ENCODE results near the gene CD109.
A peak's percentile ranks its signal among the peaks of the same experiment; 100 is the strongest.

CD109 gene

GRCh38 chr6:73732845-73733675, 37.1 kb downstream of the CD109 start:
- H3K27ac ChIP-seq = no peak overlapping the region
- TF ChIP-seq CTCF (IDR thresholded peaks at IDR 0.05) = peak; percentile 91
- no peak for TF ChIP-seq ZFX (IDR thresholded peaks at IDR 0.05; ENCODE audit: borderline replicate concordance)

GRCh38 chr6:73733791-73734190, 37.8 kb downstream of the CD109 start:
- H3K27ac ChIP-seq = no peak overlapping the region
- TF ChIP-seq CTCF (IDR thresholded peaks at IDR 0.05) (no peak), ZFX (IDR thresholded peaks at IDR 0.05; ENCODE audit: borderline replicate concordance) (no peak)

DNA sequence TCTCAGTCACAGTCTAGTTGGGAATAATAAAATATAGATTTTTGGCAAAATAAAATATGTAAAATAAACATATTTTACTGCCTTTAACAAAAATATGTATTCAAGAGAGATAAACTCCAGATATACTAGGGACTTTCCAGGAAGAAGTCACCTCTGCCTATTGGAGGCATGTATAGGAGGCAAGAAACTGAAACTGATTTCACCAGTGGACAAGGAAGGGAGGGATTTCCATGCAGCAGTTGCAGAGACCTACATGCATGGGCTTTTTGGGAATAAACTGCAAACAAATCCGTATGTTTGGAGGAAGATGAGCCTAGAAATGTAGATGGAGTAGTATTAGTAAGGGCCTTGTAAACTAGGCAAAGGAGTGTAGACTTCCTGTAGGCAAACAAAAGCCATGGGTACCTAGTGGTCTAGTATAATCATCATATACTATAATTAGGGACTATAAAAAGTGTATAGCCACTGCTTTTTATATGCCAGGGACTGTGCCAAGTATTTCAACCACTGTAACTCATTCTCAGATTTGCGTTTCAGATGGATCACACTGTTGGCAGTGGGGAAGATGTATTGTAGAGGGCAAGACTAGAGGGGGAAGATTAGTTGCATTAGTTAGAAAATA, 38.9 kb downstream of the CD109 start:
- no peak for TF ChIP-seq CTCF (IDR thresholded peaks at IDR 0.05)
- no peak for TF ChIP-seq ZFX (IDR thresholded peaks at IDR 0.05; ENCODE audit: borderline replicate concordance)

DNA sequence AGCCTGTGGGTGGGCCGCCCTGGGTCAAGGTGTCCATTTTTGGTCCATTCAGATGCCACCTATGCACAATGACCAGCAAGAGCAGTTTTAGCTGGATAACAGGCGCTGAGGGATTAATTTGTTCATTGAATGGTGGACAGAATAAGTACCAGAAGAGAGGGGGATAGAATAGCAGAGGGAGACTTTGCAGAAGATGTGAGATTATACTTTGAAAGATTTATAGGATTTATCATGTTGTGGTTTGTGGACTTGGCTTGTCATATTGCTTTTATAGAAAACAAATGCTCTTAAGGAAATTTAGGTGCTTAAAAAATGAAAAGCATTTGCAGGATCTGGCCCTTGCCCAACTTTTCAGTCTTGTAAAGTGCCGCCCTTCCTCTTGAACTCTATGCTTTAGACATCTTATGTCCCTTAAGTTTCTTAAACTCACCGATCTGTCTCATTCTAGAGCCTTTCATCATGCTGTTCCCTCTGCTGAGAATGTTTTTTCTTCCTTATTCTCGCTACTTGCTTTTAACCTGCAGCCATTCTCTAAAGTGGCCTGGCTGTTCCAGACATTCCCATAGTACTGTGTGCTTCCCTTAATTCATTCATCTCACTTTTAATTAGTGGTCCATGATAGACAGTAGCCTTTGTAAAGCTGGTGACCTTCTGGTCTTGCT, 42.5 kb downstream of the CD109 start:
- TF ChIP-seq CTCF (IDR thresholded peaks at IDR 0.05) (no peak), ZFX (IDR thresholded peaks at IDR 0.05; ENCODE audit: borderline replicate concordance) (no peak)
- no peak overlapping the region for H3K27ac ChIP-seq

More for the DNA sequence above, 38.9 kb downstream of the CD109 start:
- no peak overlapping the region for H3K27ac ChIP-seq

- no peak overlapping the region for H3K27ac ChIP-seq
- peak; percentile 78 for TF ChIP-seq CTCF (IDR thresholded peaks at IDR 0.05)
- TF ChIP-seq ZFX (IDR thresholded peaks at IDR 0.05; ENCODE audit: borderline replicate concordance) = no peak
These were observed 43.1 kb downstream of the CD109 start for GRCh38 chr6:73739096-73739495.

DNA sequence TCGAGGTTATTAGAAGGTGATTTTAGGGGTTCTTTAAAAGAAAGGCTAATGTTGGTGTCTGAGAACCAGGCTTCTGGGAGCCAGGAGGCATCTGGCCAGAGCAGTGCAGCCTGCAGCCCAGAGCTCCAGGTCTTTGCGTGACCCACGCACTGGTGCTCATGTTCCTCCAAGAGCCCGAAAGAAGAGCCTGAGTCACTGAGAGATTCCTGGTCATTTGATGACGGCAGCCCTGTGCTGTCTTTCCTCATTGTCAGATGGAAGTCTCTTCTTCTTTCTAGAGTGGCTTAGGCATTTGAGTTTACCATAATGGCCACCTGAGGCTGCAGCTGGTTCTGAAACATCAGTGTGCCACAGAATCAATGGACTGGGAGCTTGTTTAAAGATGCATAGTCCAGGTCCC, 46.4 kb downstream of the CD109 start:
- H3K27ac ChIP-seq = no peak overlapping the region
- TF ChIP-seq ZFX (IDR thresholded peaks at IDR 0.05; ENCODE audit: borderline replicate concordance) (no peak), CTCF (IDR thresholded peaks at IDR 0.05) (no peak)

Measured in 22Rv1 (cell line).